Left forelimb (tissue), 1 donor: ENCODE data around the gene GPATCH2L.

ENCODE experiments used
- DNase-seq: peaks from one replicate; pipeline ENCODE4 v3.0.0-alpha.2; 2018; ENCODE audit warnings: low spot score

The GPATCH2L gene

DNA sequence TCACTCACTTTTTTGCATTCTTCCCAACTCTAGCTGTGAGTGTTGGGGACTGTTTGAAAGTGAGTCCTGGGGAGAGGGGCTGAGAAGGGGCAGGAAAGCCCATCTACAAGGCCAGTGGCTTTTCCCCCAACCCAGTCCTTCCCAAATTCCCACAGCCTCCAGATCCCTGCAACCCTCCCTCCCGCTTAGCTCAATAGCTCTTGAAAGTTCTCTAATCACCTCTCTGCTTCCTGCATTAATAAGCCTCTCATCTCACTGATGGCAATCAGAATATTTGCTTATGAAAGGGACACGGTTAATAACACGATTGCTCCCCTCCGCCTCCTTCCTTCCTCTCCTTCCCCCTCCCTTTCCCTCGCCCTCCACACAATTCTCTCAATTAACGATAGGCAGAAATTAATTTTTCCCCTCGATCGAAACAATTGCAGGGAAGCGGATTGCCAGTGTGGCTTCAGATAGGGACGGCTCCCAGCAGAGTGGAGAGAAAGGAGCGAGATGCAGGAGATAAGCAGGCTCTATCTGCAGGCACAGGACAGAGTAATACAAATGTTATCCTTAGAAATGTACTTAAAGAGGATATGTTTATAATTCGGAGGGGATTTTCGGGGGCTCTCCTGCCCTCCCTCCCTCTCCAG is 15.1 kb upstream of the GPATCH2L start:
- DNase-seq: no peak

DNA sequence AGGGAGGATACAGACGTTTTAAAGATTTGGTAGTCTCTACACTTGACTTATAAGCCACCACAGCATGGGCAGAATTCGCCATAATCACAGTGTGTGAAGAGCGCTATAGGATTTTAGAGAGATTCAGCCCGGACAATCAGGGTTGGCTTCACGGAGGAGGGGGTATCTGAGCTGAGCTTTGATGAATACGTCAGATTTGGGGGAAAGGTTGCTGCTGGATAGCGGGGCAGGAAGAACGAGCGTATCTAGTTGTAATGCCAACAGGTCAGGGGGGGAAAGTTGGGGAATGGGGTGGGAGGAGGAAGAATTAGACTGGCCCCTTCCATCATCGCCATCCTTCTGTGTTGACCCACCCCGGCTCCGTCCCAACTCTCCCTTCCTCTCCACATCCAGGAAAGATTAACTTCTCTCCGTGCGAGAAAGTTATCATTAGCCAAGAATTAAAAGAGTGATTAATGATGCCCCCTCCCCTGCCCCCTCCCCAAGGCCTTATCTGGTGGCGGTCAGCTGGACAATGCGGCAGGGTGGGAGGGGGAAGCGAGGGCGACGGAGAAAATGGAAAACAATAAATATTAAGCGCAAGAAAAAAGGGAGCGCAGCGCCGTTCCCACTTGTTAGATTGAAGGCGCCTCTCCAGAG is 13.5 kb upstream of the GPATCH2L start:
- DNase-seq: no peak

DNA sequence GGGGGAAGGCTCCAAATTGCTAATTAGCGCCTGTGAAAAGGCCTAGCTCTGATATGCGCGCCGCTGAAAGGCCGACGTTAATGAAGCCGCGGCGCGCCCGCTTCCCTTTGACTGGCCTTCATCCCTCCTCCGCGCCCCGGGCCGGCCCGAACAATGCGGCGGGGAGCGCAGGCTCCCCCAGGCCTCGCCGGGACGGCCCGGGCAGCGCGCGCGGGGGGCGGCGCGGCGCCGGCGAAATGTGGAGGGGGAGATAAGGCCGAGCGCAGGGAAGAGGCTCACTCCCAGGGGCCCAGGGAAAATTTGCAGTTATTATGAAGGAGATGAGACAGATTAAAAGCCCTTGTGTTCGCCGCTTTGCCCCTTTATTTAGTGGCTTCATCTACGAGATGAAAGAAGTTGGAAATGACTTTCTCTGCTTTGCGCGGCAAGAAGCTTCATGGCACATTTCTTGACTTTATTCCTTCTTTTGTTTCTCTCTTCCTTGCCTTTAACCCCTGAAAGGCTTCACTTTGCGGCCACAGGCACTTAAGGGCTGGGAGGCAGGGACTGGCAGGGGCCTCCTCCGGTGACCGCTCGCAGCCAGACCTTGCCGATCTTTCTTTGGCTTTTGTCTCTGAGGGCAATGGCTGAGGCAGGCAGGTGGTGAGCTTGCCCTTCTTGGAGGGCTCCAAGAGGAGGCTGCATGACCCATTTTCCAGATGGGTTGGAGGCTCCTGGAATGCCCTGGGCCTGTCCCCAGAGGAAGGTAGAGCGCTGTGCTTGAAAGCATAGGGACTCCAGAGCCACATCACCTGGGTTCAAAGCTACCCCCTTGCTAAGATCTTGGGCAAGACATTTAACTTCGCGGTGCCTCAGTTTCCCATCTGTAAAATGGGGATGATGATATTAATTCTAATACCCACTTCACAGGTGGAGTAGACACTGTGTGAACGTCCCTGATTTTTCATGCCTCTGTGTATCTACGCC is 12.7 kb upstream of the GPATCH2L start:
- no peak for DNase-seq

DNA sequence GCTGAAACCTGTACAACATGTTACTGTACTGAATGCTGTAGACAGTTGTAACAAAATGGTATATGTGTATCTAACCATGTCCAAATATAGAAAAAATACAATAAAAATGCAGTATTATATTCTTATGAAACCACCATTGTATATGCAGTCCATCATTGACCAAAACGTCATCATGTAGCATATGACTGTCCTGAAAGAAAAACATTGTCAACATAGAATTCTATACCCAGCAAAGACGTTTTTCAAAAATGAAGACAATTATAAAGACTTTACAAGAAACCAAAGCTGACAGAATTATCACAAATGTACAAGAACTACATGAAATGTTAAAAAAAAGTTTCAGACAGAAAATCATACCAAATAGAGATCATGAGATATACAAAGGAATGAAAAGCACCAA is 8.1 kb upstream of the GPATCH2L start:
- DNase-seq: no peak

DNA sequence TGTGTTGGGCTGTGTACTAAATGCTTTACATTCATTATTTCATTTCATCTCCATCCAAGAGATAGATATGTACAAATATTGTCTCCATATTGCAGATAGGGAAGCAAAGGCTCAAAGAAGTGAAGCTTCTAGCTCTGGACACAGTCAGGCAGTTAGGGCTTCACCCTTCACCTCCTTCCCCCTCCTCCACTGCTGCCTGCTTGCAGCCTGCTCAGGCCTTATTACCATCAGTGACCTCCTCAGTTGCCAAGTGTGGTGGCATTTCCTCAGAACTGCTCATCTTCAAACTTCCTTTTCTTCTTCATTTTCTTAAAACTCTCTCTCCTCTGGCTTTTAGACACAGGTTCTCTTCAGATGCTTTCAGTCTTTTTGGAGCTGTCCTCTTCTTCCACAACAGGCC is 4.7 kb upstream of the GPATCH2L start:
- DNase-seq: no peak

DNA sequence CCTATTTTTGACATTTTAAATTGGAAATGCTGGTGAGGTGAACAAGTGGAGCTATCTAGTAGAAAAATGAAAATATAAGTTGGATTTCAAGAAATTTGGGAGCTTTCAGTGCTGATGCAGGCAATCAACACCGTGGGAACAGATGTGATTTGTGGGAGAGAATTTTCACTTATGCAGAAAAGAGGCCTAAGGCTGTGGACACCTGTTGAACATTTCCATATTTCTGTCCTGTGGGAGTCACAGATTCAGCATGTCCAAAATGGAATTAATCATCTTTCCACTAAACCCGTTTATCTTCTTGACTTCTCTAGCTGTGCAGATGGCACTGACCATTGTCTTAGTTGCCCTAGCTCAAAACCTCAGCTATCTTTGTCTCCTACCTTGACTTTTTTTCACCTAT is 2.5 kb upstream of the GPATCH2L start:
- no peak for DNase-seq

DNA sequence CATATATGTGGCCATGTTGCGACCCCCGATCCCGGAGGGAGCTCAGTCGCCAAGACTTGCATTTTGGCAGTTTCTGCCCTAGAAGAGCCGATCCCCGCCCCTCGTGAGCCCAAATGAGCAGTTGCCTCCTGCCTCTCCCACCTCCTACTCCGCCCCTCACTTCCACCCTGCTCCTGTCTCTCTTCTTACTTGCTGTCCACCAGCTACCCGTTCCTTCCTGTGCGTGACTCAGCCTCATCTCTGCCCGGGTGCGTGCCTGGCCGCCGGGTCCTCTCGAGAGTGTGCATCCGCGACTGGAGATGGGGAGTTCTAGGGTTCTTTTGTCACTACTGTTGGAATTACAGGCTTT is 585 bp downstream of the GPATCH2L start:
- peak; percentile 69 for DNase-seq

DNA sequence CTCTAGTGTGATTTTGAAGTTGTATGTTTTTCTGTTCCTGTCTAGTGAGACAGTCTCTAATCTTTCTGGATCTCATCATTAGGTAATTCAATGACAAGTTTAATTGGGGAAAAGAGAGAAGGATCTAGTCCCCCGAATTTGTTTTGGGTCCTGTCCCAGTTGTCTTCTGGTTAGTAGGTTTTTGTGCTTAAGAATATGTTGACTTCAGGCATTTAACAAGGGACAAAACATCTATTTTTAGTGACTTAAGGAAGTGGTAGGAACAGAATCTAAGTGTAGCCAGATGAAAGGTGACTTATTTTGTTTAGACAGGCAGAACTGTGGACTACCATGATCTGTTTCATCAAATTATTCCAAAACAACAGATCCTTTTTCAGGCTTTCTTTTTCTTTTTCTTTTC is 2.2 kb downstream of the GPATCH2L start:
- no peak for DNase-seq

DNA sequence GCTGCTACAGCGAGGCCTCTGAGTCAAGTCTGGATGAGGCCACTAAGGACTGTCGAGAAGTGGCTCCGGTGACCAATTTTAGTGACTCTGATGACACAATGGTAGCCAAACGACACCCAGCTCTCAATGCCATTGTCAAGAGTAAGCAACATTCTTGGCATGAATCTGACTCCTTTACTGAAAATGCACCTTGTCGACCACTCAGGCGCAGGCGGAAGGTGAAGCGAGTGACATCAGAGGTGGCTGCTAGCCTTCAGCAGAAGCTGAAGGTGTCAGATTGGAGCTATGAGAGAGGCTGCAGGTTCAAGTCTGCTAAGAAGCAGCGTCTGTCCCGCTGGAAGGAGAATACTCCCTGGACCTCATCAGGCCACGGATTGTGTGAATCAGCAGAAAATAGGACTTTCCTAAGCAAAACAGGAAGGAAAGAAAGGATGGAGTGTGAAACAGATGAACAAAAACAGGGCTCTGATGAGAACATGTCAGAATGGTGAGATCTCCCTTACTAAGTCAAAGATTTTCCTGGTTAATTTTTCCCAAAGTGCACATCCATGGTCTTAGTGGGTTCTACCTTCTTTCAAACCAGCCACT is 2.9 kb downstream of the GPATCH2L start:
- DNase-seq: no peak

DNA sequence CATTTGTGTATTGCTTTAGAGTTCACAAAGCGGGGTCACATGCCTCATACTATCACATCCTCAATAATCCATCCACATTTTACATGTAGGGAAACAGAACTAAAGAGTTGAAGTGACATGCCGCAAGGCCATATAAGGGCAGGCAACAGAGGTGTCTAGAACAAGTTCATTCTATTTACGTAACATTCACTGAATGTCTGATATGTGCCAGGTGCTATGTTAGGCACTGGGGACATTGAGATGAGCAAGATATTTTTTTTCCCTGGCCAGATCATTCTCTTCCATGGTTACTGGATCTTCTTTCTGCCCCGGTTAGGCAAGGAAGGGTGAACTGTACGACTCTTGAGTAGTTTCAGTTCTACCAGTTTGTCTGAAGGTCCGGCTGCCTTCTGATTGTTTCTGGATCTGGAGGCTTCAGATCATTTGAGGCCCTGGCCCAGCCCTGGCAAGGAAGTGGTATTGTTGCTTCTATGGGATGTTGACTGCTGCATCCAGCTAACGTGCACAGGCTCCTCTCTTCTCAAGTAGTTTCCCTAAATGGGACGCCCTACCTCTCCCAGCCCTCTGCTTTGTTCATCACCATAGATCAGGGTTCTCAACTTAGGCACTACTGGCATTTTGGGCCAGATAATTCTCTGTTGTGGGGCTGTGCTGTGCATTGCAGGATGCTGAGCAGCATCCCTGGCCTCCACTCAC is 12.1 kb downstream of the GPATCH2L start:
- DNase-seq: no peak

DNA sequence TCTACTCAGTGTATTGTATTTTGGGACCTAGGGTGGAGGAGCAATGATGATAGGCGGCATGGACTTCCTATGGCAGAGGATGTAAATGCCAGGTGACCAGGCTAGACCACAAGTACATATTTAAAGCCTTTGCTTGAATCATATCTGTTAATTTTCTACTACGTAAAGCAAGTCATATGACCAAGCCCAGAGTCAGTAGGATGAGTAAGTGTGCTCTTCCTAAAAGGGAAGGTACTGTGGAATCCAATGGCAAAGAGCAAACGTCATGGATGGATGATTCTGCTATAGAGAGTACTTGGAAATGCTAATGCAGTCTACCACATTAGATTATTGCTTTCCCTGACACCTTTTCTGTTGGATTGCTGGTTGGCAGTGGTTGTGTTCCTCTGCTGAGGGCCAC is 16.8 kb downstream of the GPATCH2L start:
- DNase-seq: no peak

DNA sequence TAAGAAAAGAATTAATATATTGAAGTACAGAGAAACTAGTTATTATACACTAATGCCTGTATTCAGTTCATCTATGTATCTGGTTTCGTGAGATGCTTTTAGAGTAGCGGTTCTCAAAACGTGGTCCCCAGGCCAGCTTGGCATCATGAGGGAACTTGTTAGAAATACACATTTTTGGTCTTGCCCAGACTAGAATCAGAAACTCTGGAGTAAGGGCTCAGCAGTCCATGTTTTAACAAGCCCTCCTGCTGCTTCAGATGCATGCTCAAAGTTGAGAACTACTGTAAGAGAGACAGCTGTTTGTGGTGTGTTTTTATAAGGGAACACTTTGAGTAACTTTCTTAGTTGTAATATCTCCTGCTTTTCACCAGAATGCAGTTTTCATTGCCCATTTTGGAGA is 18.1 kb downstream of the GPATCH2L start:
- no peak for DNase-seq

DNA sequence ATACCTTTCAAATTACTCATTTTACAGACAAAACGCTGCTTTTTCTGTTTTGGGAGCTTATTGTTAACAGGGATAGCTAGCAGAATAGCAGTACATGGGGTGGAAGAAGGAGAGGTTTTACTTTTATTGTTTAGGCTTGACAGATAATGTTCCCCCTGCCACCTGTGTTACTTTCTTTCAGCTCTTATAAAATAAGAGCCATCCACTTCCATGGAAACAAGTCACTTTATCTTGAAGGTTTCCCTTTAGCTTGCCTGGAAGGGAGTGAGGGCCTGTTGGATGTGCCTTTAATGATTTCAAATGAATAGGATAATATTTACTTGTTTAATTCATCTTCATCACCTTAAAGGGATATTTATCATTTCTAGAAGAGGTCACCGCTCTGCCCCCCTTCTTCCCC is 23.3 kb downstream of the GPATCH2L start:
- DNase-seq: no peak

DNA sequence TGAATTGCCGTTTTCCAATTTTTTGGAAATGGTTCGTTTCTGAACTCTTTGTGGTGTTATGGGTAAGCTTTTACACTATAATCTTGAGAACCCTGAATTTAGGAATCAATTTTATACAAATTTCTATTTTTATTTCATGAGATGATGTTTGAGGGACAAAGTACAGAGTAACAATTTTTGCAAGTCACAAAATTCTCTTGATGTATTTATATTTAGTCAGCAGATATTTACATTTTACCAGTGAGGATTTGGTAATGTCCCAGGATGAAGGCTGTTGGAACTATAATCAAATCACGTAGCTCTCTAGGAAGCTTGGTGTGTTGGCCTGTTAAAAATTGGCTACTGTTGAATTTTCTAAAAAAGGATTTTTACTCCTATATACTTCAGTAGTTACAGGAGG is 24.2 kb downstream of the GPATCH2L start:
- no peak for DNase-seq

DNA sequence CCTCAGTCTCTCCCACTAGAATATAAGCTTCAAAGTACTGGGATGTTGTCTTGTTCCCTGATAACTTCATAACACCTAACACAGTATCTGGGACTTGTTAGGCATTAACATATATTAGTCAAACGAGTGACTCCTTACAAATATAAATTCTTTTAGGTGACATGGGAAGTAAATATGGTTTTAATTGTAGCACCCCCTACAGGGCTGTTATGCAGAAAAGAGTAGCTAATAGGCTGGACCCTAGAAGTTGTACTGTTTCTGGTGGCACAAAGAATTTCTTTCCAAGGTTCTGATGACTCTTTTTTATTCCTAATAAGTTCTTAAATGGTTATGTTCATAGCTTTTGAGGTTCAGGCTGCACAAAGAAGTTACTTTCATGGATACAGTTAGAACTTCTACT is 29.8 kb downstream of the GPATCH2L start:
- DNase-seq: no peak

DNA sequence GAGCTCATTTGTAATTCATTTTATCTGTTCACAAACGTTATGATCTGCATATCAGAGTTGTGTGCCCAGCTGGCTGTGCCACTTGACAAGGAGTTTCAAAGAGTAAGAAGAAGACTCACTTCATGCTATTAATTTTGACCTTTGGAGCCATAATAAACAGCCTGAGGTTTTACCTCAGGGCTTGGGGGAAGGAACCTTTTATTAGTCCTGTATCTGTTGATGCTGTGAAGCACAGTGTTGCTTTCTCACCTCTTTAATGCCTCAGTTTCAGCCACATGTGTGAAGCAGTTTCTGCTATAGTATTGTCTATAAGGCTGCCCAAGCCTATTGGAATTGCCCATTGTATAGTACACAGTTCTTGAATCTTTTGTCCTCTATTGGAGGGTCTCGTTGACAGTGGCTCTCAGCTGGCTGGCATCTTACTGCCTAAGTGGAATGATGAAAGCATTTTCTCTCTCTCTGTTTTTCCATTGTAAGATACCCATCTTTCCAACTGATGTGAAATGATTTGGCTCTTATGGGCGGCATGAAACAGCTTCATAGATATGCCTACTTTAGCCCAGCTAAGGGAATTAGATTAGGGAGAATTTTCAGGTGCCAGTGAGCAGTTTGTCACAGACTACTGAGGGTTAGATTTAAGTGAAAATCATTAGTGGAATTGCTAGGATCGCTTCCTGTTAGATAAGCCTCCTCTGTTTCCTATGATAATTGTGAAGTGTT is 34.7 kb downstream of the GPATCH2L start:
- DNase-seq: no peak

DNA sequence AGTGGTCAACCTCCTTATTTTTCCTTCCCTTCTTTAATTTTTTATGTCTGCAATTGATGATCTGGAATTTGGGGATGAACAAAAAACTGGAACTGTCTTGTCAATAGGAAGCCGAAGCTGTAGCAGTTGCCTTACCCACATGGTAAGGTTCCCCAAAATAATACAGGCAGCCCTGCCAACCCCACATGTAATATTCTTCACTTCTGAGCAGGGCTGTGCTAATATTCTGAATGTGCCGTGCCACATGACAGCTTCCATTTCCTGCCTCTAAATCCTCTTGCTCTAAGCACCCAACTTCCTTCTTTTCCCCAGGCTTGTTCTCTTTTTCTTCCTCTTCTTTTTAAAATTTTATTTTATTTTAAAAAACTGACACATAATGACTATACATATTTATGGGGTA is 39.6 kb downstream of the GPATCH2L start:
- no peak for DNase-seq

DNA sequence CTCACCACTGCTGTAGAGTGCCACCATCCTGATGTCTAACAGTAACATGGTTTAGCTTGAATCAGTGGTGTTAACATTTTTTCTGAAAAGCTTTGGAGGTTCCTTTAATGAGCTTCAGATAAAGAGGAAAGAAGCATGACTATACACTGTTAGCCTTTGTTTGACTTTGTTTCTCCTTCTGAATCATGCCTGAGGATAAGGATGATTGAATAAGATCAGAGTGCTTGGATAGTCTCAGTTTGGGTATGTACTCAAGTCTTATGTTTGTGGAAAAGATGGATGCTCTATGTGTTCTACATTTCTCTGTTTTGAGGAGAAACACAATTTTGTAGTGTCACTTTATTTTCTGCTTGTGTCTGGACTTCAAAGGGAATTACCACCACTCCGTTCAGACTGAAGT is 42.0 kb downstream of the GPATCH2L start:
- DNase-seq: no peak

DNA sequence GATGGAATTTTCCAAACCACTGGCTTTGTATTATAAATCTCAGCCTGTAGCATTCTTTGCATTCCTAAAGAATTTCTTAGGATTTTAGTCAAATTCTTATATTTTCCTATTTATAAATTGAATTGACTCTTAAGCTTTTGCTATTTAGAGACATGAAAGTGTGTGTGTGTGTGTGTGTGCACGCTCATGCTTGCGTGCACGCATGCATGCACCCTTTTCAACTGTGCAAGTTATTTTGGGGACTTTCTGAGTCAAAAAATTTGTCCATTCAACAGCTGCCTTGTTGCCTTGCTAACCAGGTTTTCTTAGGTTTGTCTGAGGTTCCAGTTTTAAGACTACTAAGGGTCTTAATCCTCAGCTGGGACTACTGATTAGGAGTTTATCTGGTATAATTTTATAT is 42.6 kb downstream of the GPATCH2L start:
- no peak for DNase-seq

DNA sequence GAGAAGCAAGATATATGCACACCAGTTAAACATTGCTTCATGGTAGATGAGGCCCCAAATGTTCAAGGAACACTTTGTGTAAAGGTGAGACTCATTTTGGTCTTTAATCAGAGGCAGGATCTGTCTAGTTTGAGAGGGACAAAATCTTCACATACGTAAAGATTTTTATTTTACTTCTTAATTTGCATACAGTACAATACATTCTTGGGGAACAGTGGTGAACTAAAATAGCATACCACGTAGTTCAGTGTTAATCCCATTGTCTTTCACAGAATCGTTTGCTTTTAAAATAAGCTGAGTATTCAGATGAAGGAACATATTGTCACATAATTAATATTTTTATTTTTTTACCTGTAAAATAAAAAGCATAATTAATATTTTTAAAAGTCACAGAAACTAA is 43.3 kb downstream of the GPATCH2L start:
- no peak for DNase-seq

DNA sequence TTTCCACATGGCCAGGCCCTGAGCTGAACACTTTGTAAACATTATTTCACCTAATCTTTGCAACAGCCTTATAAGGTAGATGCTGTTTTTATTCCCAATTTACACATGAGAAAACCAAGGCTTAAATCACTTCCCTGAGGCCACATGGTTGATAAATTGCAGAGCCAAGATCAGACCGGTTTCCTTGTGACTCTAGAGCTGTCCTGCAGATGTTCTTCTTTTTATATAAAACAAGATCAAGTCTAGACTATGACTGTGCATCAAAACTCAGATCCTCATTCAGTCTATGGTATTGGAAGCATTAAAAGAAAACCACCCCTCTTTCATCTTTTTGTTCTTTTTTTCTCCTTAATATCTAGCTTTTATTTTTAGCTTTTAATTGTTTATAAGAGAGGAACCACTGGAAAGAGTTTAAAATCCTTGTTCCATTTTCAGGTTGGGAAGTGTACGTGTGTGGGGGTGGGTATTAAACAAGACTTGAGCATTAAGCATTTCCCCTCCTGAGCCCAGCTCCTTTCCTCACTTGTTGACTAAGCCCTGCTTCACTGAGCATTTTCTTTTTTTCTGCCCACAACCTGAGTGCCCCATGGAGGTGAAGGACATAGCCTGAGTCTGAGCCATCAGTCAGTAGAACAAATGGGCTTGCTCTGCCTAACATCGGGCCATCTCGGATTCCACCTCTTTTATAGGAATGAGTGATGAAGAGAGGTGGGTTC is 45.4 kb downstream of the GPATCH2L start:
- no peak for DNase-seq
